Body of pancreas (tissue), 4 donors: ENCODE data around the gene PRSS57.

Experiments
- CTCF ChIP-seq, 7 experiments: fragments of 450-650 bp in 4 of 7; fragments of 200-600 bp in 3 of 7; sonication (generic) in 3 of 7; IDR thresholded peaks; one replicate each; pipeline ENCODE4 v1.5.1; 2016 to 2019; ENCODE audit warnings: antibody characterized with exemption in 7 of 7
- POLR2A ChIP-seq, 3 donors: fragments of 450-650 bp; IDR thresholded peaks; one replicate each; pipeline ENCODE4 v1.6.1; 2016; ENCODE audit warnings: antibody characterized with exemption in 3 of 3, mild to moderate bottlenecking in 2 of 3

GRCh38 chr19:651991-652390, 43.3 kb downstream of the PRSS57 start:
- TF ChIP-seq CTCF (IDR thresholded peaks at IDR 0.05) (no peak), POLR2A (IDR thresholded peaks at IDR 0.05) (no peak)
